ENCODE results near the gene ALDH1B1.
A peak's percentile ranks its signal among the peaks of the same experiment; 100 is the strongest.

ALDH1B1 gene

GRCh38 chr9:38392235-38393127 lies at the start of gene ALDH1B1:
TSS of gene ALDH1B1 (plus strand) at chr9:38392702. CDS start at chr9:38395749, 3,047 bp downstream.
- peak; percentile 34 to 43 for DNase-seq

GRCh38 chr9:38343037-38343436 lies 49.5 kb upstream of the ALDH1B1 start:
- DNase-seq, result no peak

- DNase-seq, result no peak
Measured at GRCh38 chr9:38343552-38343951, 49.0 kb upstream of the ALDH1B1 start.

- no peak for DNase-seq
Measured at GRCh38 chr9:38344566-38345324, 47.8 kb upstream of the ALDH1B1 start.

GRCh38 chr9:38345851-38346755 lies 46.4 kb upstream of the ALDH1B1 start:
- no peak for DNase-seq

- no peak for DNase-seq
Measured at GRCh38 chr9:38346811-38347210, 45.7 kb upstream of the ALDH1B1 start.

GRCh38 chr9:38347271-38347671 lies 45.2 kb upstream of the ALDH1B1 start:
- no peak for DNase-seq

- DNase-seq, result no peak
Measured at GRCh38 chr9:38347946-38348345, 44.6 kb upstream of the ALDH1B1 start.

- no peak for DNase-seq
Measured at GRCh38 chr9:38350529-38350928, 42.0 kb upstream of the ALDH1B1 start.

- no peak for DNase-seq
Measured at GRCh38 chr9:38352530-38353328, 39.8 kb upstream of the ALDH1B1 start.

DNA sequence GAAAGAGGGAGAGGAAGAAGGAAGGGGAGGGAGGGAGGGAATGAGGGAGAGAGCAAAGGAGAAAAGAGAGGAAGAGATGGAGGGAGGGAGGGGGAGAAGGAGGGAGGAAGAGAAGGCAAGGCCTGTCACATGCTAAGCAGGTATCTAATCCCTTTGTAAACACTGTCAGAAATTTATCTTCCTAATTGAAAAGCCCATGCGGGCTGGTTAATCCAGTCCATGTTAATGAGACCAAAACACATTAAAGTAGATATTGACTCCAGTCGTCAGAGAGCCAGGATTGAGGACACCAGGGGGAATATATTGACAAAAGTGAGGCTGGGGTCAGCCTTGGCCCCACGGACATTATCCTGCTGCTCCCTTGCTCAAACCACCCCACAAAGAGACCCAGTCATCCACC lies 37.4 kb upstream of the ALDH1B1 start:
- DNase-seq, result no peak

- no peak for DNase-seq
Measured at GRCh38 chr9:38355517-38356120, 36.9 kb upstream of the ALDH1B1 start.

GRCh38 chr9:38356851-38357250 lies 35.7 kb upstream of the ALDH1B1 start:
- no peak for DNase-seq

- no peak for DNase-seq
Measured at GRCh38 chr9:38357350-38358114, 35.0 kb upstream of the ALDH1B1 start.

GRCh38 chr9:38358390-38359296 lies 33.9 kb upstream of the ALDH1B1 start:
- DNase-seq, result no peak

GRCh38 chr9:38359297-38359653 lies 33.2 kb upstream of the ALDH1B1 start:
- no peak for DNase-seq

DNA sequence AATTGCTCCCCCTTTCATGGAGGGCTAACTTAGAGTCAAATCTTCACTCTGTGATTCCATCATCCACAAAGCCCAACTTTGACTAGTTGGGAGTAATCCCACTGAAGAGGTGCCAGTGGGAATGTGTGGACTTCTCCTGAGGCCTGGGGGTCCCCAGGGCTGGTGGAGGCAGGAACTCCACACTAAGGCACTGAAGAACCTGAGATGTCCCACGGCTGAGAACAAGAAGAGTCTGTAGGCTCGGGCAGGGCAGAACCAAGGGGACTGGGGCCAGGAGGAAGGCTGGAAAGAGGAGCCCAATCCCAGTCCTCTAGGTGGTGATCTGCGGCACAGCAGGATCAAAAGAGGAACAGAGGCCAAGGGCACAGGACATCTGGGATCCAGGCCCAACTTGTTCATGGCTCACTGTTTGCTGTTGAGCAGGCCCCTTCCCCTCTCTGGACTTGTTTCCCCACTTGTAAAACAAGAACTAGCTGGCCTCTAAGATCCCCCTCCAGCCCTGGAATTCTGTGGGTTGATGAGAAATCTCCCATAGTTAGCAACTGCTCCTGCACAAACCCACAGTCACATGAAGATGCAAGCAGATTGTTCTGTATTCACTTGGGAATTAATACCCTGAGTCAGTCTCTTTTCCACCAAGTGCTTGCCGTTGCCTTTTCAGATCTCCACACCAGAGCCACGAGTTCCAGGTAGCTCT lies 32.7 kb upstream of the ALDH1B1 start:
- DNase-seq, result no peak

DNA sequence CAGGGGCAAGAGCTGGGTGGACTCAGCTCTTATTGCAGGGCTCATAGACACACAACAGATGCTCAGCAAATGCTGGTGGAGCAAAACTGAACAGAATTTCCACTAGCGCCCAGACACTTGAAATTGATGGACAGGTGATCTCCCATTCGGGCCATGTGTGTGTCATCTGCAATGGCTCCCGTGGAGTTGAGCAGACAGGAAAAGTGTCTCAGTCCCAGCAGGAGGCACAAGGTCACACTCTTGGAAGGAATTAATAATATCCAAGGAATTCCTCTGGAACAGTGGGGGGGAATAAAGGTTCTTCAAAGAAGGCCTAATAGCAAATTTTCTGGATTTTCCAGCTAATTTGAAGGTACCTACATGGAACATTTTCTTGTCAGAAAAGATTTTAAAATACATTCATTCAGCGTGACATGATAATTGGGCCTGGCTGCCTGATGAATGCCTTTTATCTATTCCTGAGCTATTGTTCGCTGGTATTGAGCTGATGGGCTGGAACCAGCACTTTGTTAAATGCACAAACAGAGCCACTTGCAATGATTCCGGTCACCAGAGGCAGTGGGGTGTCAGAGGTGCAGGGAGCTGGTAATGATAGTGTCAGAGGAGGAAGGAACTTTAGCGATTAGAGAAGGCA lies 31.5 kb upstream of the ALDH1B1 start:
- no peak for DNase-seq

DNA sequence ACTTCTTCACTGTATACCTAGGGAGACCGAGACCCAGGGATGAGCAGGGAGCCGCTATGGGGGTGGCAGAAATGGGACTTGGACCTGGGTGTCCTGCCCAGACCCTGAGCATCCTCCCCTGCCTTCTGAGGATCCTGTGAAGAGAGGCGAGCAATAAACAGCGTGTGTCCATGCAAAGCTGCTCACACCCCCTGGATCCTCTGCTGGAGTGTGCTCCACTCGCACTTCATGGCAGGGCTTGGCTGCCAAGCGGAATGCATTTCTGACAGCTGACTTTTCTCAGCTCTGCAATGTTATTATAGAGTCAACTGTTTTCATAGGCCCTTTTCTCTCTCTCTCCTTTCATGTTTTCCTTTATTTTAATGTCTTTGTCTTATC lies 31.0 kb upstream of the ALDH1B1 start:
- DNase-seq, result peak in 1 of 2 experiments; percentile 22
